NT2/D1 (cell line): ENCODE results near the gene BNIP1.
"Not testable (repeated sequence)": the region's sequence is repeated elsewhere in the genome, so short reads cannot be mapped to it uniquely, and the experiment has no call there.

Source experiments
- DNase-seq: peaks from one replicate; pipeline ENCODE4 v3.0.0-alpha.2; 2011; ENCODE audit warnings: low read depth, low spot score
- H3K27me3 ChIP-seq: 2 replicates; pipeline ENCODE4 v1.6.0; 2011; ENCODE audit warnings: mild to moderate bottlenecking; ENCODE audit not compliant: insufficient read length, insufficient read depth
- H3K36me3 ChIP-seq: 2 replicates; pipeline ENCODE4 v1.6.1; 2011; ENCODE audit warnings: mild to moderate bottlenecking, low read length, mixed read lengths; ENCODE audit not compliant: insufficient read depth, insufficient read length
- H3K4me1 ChIP-seq: 2 replicates; pipeline ENCODE4 v1.5.1; 2011; ENCODE audit not compliant: insufficient read depth, insufficient read length
- H3K4me3 ChIP-seq: 2 replicates; pipeline ENCODE4 v1.5.1; 2011; ENCODE audit warnings: low read depth; ENCODE audit not compliant: insufficient read length
- H3K9ac ChIP-seq: 2 replicates; pipeline ENCODE4 v1.6.0; 2011; ENCODE audit warnings: low read depth; ENCODE audit not compliant: insufficient read length
- H3K9me3 ChIP-seq: 2 replicates; pipeline ENCODE4 v1.5.1; 2011; ENCODE audit warnings: mild to moderate bottlenecking, low read length; ENCODE audit not compliant: insufficient read depth
- SUZ12 ChIP-seq: IDR thresholded peaks from 2 replicates; pipeline ENCODE4 v1.6.1; 2011; ENCODE audit not compliant: insufficient read length, insufficient read depth; ENCODE audit errors: extremely low read depth
- YY1 ChIP-seq: IDR thresholded peaks from 2 replicates; pipeline ENCODE4 v1.6.1; 2011; ENCODE audit not compliant: insufficient read length, insufficient read depth
- ZNF274 ChIP-seq: IDR thresholded peaks from 2 replicates; pipeline ENCODE4 v1.6.1; 2011; ENCODE audit warnings: mild to moderate bottlenecking, low read depth, low read length

BNIP1 gene

DNA sequence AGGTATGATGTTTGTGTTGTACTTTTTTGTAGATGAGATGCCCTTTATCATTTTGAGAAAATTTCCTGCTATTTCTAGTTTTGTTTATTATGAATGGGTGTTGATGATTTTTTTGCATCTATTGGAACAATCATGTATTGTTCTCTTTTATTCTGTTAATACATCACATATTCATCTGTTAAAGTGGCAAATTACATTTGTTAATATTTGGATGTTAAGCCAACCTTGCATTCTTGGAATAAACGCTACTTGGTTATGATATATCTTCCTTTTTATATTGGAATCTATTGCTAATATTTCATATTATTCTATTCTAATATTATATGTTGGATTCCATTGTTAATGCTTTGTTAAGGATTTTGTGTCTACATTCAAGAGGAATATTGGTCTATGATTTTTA is 24.6 kb upstream of the BNIP1 start:
- H3K27me3 ChIP-seq = no peaks in the 10 kb centered on the region
- no peaks in the 10 kb centered on the region for H3K36me3 ChIP-seq
- H3K9me3 ChIP-seq = no peaks in the 10 kb centered on the region
- H3K4me1 ChIP-seq = no peaks in the 10 kb centered on the region
- H3K9ac ChIP-seq = no peak overlapping the region
- no peak for TF ChIP-seq SUZ12
- no peak for TF ChIP-seq ZNF274
- no peak for TF ChIP-seq YY1
- DNase-seq = no peak
- no peak overlapping the region for H3K4me3 ChIP-seq

DNA sequence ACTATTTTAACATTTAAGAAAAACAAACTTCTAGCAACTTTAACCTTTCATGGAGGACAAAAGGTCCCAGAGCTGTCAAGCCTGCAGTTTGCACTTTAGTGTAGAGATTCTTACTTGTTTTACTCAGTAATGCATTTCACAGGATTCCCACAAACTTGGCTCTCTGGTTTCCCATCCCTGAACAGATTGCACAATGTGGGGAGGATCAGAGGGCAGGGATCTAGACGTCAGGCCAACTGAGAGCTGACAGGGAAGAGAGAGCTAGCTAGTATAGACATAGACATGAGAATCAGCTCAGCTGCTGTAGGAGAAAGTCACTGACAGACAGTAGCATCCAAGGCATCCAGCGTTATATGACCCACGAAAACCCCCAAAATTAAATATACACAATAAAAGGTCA is 20.9 kb upstream of the BNIP1 start:
- H3K36me3 ChIP-seq = no peaks in the 10 kb centered on the region
- H3K9me3 ChIP-seq = no peaks in the 10 kb centered on the region
- TF ChIP-seq ZNF274 (no peak), SUZ12 (no peak), YY1 (no peak)
- H3K9ac ChIP-seq = no peak overlapping the region
- DNase-seq = no peak
- no peak overlapping the region for H3K4me3 ChIP-seq
- H3K27me3 ChIP-seq = no peaks in the 10 kb centered on the region
- H3K4me1 ChIP-seq = no peaks in the 10 kb centered on the region

DNA sequence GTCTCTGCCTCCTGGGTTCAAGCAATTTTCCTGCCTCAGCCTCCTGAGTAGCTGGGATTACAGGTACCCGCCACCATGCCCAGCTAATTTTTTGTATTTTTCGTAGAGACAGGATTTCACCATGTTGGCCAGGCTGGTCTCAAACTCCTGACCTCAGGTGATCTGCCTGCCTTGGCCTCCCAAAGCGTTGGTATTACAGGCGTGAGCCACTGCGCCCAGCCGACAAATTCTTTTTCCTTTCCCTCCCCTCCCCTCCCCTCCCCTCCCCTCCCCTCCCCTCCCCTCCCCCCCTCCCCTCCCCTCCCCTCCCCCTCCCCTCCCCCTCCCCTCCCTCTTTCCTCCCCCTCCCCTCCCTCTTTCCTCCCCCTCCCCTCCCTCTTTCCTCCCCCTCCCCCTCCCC is 12.2 kb upstream of the BNIP1 start:
- not testable (repeated sequence) for DNase-seq, H3K4me3 ChIP-seq, H3K9me3 ChIP-seq, H3K4me1 ChIP-seq, H3K9ac ChIP-seq, H3K27me3 ChIP-seq, H3K36me3 ChIP-seq

DNA sequence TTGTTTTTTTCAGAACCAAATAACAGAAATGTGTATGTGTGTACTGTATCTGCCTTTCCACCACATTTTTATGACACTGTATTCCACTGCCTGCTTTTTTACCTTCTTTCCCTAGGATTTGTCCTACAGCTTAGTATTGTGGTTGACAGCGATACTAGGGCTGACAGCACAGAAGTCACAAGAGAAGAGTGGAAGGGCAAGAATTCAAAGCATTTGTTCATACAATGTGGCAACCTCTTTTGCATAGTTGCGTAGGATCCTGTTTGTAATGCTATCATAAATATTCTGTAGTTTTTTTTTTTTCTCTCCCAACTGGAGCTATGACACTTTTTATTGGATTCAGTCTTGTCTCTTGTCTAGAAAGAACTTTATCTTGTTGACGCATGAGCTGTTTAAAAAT is 5.6 kb upstream of the BNIP1 start:
- Histone ChIP-seq H3K4me3 (no peak overlapping the region), H3K9ac (no peak overlapping the region), H3K4me1 (peaks cover 7% of the 10 kb centered on the region), H3K36me3 (no peaks in the 10 kb centered on the region), H3K9me3 (no peaks in the 10 kb centered on the region), H3K27me3 (no peaks in the 10 kb centered on the region)
- TF ChIP-seq SUZ12 (no peak), YY1 (no peak), ZNF274 (no peak)
- DNase-seq = no peak

DNA sequence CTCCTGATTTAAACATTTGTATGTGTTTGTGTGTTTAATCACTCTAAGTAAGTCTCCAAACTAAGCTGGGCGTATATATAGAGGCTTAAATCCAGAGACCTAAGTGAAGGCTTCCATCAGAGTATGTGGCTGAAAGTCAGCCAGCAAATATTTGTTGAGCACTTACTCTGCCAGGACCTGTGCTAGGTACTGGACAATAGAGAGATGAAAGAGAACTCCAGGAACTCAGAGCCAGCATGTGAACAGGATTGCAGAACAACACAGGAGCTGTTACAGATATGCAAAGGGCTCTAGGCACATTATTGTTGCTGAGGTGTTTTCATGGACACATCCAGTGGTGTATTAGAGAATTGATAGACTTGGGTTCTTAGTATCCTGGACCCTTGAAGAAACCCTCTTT is 4.7 kb upstream of the BNIP1 start:
- Histone ChIP-seq H3K9me3 (no peaks in the 10 kb centered on the region), H3K4me3 (no peak overlapping the region), H3K36me3 (no peaks in the 10 kb centered on the region), H3K4me1 (peaks cover 7% of the 10 kb centered on the region), H3K27me3 (no peaks in the 10 kb centered on the region), H3K9ac (no peak overlapping the region)
- no peak for DNase-seq
- TF ChIP-seq YY1 = no peak
- TF ChIP-seq ZNF274 = no peak
- TF ChIP-seq SUZ12 = no peak

DNA sequence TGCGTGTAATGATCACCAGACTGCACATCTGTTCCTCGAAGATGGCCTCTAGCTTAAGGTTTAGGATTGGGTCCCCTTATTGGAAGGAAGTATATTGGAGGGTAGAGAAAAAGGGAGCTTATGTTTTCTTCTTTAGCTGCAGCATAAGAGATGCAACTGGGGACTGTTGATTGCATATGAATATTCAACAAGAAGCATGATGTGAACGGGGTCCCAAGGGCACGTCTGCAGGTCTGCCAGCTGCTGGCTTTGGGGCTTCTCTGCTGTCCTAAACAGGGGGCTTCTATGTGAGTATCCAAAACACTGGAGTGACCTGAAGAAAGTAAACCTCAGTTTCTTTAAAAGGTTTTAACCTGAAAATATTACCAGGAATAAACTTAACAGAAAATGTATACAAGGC is 3.6 kb upstream of the BNIP1 start:
- Histone ChIP-seq H3K9ac (no peak overlapping the region), H3K27me3 (no peaks in the 10 kb centered on the region), H3K9me3 (no peaks in the 10 kb centered on the region), H3K4me3 (no peak overlapping the region), H3K4me1 (peaks cover 7% of the 10 kb centered on the region), H3K36me3 (no peaks in the 10 kb centered on the region)
- TF ChIP-seq SUZ12 (no peak), ZNF274 (no peak), YY1 (no peak)
- DNase-seq = no peak

DNA sequence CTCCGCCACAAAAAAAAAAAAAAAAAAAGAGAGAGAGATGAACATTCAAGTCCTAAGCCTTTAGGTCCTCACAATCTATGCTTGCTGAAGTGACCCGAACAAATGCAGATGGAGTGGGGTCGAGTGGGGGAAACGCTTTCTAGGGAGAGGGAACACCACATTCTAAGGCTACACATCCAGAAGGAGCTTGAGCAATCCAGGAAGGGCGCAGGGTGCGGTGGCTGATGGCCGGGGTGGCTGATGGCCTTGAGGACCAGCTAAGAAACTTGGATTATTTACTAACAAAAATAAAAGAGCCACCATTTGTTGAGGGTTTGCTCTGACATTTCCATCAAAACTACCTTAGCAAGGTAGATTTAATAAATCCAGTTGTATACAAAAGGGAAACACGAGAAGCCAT is 764 bp upstream of the BNIP1 start:
- no peak for DNase-seq
- H3K4me3 ChIP-seq = no peak overlapping the region
- H3K27me3 ChIP-seq = no peaks in the 10 kb centered on the region
- peaks cover 4% of the 10 kb centered on the region for H3K4me1 ChIP-seq
- no peak for TF ChIP-seq YY1
- TF ChIP-seq ZNF274 = no peak
- no peak for TF ChIP-seq SUZ12
- no peak overlapping the region for H3K9ac ChIP-seq
- H3K9me3 ChIP-seq = no peaks in the 10 kb centered on the region
- H3K36me3 ChIP-seq = peaks cover 11% of the 10 kb centered on the region

DNA sequence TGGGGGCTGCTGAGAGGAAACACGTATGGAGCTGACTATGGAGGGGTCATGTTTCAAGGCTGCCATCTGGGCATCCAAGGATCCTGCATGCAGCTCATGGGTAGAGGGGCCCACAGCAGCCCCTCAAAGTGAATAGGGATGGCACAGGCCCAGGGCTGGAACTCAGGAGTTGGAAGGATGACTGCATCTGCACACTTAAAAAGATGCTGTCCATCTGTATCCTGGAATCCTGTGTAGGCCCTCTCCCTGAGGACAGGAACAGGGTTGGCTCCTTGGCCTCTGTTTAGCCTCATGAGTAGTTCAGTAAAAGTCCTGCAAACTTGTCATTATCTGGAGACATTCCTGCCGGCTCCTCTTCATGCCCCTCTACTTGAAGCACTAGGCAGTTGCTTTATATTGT is 4.0 kb downstream of the BNIP1 start:
- DNase-seq = no peak
- no peak for TF ChIP-seq ZNF274
- Histone ChIP-seq H3K9me3 (no peaks in the 10 kb centered on the region), H3K36me3 (peaks cover 27% of the 10 kb centered on the region), H3K9ac (no peak overlapping the region), H3K27me3 (no peaks in the 10 kb centered on the region), H3K4me1 (no peaks in the 10 kb centered on the region), H3K4me3 (no peak overlapping the region)
